Measurements from ENCODE around the gene DENND4B.

GRCh38 chr1:153916297-153916696, 30.2 kb downstream of the DENND4B start:
- no peak for TF ChIP-seq CTCF (IDR thresholded peaks at IDR 0.05)
- TF ChIP-seq POLR2A (IDR thresholded peaks at IDR 0.05), result no peak

Data from thyroid gland (tissue), 4 donors.